ENCODE results near the gene CELSR1.

CELSR1 gene

GRCh38 chr22:46481386-46481785, 56.0 kb downstream of the CELSR1 start:
- no peak overlapping the region for H3K4me3 ChIP-seq (replicated peaks; ENCODE audit: insufficient read depth, low read length)
- no peak for TF ChIP-seq POLR2AphosphoS5 (IDR thresholded peaks at IDR 0.05; ENCODE audit: low read depth)
- TF ChIP-seq SPI1 (IDR thresholded peaks at IDR 0.05; ENCODE audit: borderline replicate concordance, low read depth), result no peak
- TF ChIP-seq REST (IDR thresholded peaks at IDR 0.05; ENCODE audit: insufficient replicate concordance, low read depth), result no peak
- TF ChIP-seq CTCF (IDR thresholded peaks at IDR 0.05; ENCODE audit: insufficient read depth, low read length), result no peak
- no peak for TF ChIP-seq GABPA (IDR thresholded peaks at IDR 0.05; ENCODE audit: low read depth)
- no peaks in the 10 kb centered on the region for H3K27me3 ChIP-seq (ENCODE audit: insufficient read depth, poor library complexity, severe bottlenecking)
- H3K27ac ChIP-seq (replicated peaks), result no peak overlapping the region
- no peak for DNase-seq (ENCODE audit: low read depth in 1 of 2, low spot score in 1 of 2)

- TF ChIP-seq GABPA (IDR thresholded peaks at IDR 0.05; ENCODE audit: low read depth) (no peak), REST (IDR thresholded peaks at IDR 0.05; ENCODE audit: insufficient replicate concordance, low read depth) (no peak), POLR2AphosphoS5 (IDR thresholded peaks at IDR 0.05; ENCODE audit: low read depth) (no peak), CTCF (IDR thresholded peaks at IDR 0.05; ENCODE audit: insufficient read depth, low read length) (no peak), SPI1 (IDR thresholded peaks at IDR 0.05; ENCODE audit: borderline replicate concordance, low read depth) (no peak)
- no peak overlapping the region for H3K4me3 ChIP-seq (replicated peaks; ENCODE audit: insufficient read depth, low read length)
- no peaks in the 10 kb centered on the region for H3K27me3 ChIP-seq (ENCODE audit: insufficient read depth, poor library complexity, severe bottlenecking)
- DNase-seq (ENCODE audit: low read depth in 1 of 2, low spot score in 1 of 2), result no peak
- H3K27ac ChIP-seq (replicated peaks), result no peak overlapping the region
Measured at GRCh38 chr22:46480396-46480795, 57.0 kb downstream of the CELSR1 start.

GRCh38 chr22:46479046-46479445, 58.4 kb downstream of the CELSR1 start:
- Histone ChIP-seq H3K27ac (replicated peaks) (no peak overlapping the region), H3K27me3 (ENCODE audit: insufficient read depth, poor library complexity, severe bottlenecking) (no peaks in the 10 kb centered on the region), H3K4me3 (replicated peaks; ENCODE audit: insufficient read depth, low read length) (no peak overlapping the region)
- TF ChIP-seq SPI1 (IDR thresholded peaks at IDR 0.05; ENCODE audit: borderline replicate concordance, low read depth) (no peak), REST (IDR thresholded peaks at IDR 0.05; ENCODE audit: insufficient replicate concordance, low read depth) (no peak), POLR2AphosphoS5 (IDR thresholded peaks at IDR 0.05; ENCODE audit: low read depth) (no peak), CTCF (IDR thresholded peaks at IDR 0.05; ENCODE audit: insufficient read depth, low read length) (no peak), GABPA (IDR thresholded peaks at IDR 0.05; ENCODE audit: low read depth) (no peak)
- no peak for DNase-seq (ENCODE audit: low read depth in 1 of 2, low spot score in 1 of 2)
